ENCODE results near the gene OR10Z1.

OR10Z1 gene, protein sequence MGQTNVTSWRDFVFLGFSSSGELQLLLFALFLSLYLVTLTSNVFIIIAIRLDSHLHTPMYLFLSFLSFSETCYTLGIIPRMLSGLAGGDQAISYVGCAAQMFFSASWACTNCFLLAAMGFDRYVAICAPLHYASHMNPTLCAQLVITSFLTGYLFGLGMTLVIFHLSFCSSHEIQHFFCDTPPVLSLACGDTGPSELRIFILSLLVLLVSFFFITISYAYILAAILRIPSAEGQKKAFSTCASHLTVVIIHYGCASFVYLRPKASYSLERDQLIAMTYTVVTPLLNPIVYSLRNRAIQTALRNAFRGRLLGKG

DNA sequence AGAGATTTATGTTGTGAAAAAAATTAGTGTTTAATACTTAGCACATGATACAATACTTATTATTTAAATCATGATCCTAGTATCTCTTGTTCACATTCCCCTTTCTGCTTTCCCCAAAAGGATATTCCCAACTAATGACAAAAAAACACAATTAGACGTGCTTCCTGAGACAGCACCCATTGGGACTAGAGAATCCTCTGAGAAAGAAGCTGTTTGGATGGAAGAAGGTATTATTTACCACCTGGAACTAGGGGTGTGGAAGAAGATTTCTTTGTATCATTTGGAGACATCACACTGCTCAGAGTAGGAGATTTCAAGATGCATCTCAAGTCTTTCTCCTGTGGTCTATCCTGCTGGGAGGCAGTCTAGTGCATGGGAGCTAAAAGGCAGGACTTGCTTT, at the start of gene OR10Z1:
Gene OR10Z1 (plus strand): TSS at position 301 of the 400 bp plus-strand sequence. CDS start 1,171 bp downstream, outside the sequence.
- DNase-seq (ENCODE audit: low spot score), result no peak

DNA sequence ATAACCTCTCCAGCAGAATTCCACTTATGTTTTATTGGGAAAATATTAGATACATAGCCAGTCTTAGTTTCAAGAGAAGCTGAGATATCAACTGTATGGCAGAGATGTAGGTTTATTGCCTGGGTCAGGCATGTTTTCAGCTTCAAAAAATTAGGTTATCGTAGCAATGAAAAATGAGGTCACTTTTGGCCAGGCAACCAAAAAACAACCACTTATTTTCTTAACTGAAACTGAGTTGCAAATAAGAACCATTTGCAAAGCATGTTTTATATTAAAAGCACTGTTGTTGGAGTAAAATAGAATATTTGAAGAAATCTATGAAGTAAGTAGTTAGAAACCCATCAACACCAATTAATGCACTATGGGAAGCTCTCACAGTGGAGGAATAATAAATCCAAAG, 45.4 kb upstream of the OR10Z1 start:
- DNase-seq (ENCODE audit: low spot score), result no peak

DNA sequence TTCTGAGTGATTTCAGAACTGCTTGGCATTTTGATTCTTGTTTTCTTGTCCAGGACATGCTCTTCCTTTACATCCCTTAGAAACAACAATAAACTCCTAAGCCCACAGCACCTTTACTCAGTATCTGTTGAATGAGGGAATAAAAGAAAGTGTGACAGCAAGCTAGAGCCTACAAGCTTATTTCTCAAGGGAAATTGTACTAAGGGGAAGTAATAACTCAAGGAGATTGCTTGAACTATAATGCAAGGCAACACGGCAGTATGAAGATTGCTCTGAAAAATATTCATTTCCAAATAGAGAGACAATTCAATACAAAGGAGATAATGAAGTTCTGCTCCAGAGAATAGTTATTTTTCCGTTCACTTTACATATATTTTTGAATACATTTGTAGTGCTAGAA, 41.2 kb upstream of the OR10Z1 start:
- no peak for DNase-seq (ENCODE audit: low spot score)

DNA sequence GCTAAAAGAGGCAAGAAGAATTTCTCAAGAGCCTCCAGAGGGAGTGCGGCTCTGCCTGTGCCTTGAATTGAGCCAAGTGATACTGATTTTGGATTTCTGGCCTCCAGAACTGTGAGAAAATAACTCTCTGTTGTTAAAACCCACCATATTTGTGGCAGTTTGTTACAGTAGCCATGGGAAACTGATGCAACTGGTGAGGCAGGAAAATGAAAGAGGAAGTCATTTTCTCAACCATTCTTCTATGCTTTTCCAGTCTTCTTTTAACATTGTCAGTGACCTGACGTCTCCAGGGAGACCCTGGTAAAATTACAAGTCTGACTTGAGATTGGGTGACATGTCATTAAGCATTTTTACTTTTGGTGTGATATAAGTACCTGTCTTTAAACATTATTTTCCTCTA, 40.5 kb upstream of the OR10Z1 start:
- no peak for DNase-seq (ENCODE audit: low spot score)

DNA sequence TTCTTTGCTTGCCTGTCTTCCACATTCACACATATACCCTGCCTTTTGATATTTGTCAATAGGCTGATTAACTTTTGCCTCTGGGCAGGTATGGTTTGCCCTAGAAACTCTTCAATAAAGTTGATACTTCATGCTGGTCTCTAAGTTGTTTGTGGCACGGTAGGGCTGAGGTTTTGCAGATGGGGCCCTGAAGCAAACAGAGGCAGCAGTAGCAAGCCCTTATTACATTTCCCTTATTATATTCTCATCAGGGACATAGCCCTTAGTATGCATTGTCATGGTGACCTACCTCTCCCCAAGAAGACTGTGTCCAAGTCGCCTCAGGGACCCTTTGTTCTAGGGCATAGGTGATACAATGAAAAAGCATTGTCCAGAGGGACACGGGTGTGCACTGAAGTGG, 34.6 kb upstream of the OR10Z1 start, which contains the start of gene OR6P1:
Gene OR6P1 (minus strand): TSS at position 101 of the 400 bp plus-strand sequence. CDS start 6,976 bp downstream, outside the sequence.
- no peak for DNase-seq (ENCODE audit: low spot score)

DNA sequence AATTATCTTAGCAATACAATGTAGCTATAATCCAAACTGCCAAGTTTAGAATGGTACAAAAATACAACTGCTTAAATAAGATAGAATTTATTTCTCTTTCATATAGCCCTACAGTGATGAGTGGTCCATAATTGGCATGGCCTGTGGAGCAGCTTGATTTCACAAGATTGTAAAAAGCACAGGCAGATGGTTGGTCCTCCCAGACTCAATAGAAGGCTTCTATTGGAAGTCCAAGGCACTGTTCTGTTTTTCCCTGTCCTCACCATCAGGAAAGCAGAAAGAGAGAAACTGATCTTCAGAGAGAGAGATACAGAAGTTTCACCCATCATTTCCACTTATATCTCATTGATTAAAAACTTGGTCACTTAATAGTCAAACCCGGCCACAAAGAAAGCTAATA, 32.8 kb upstream of the OR10Z1 start:
- no peak for DNase-seq (ENCODE audit: low spot score)

GRCh38 chr1:158577561-158577960, 27.5 kb upstream of the OR10Z1 start:
- no peak for DNase-seq (ENCODE audit: low spot score)

DNA sequence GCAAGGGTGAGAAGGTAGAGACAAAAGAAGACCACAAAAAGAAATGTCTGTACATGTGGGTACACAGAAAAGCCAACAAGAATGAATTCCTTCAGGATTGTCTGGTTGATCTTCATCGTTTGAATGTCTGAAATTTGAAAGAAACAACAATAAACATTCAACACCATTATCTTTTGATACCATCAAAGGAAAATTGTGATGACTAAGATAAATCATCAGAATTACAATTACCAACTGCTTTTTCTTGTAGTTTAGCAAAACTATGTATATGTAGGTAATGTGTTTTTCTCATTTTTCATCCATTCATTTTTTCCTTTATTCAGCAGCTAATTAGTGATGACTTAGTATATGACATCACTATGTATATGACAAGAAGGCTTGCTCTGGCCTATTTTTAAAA, 25.3 kb upstream of the OR10Z1 start, which contains the start of gene OR10X1:
Gene OR10X1 (minus strand): TSS at position 167 of the 400 bp plus-strand sequence. CDS start 0 bp downstream, at position 167.
- DNase-seq (ENCODE audit: low spot score), result no peak

GRCh38 chr1:158583962-158584361, 21.1 kb upstream of the OR10Z1 start:
- DNase-seq (ENCODE audit: low spot score), result no peak

DNA sequence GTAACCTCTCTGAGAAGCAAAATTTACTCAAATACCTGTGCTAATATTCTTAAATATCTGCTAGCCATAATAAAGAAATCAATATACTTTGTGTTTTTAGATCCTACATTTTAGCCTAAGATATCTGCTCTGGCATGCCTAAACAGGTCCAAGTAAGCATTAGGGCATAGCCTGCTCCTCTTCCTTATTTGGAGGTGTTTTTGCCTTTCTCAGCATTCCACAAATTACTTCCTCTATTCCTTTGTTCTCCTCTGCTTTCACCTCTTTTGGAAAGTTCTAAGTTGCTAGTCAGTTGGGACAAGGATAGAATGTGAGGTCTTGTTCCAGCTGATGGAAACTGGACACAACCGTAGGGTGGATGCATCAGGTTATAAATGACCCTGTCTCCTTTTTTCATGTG, 18.1 kb upstream of the OR10Z1 start:
- no peak for DNase-seq (ENCODE audit: low spot score)

- no peak for DNase-seq (ENCODE audit: low spot score)
Observed at GRCh38 chr1:158600735-158601134, 4.3 kb upstream of the OR10Z1 start.

- no peak for DNase-seq (ENCODE audit: low spot score)
Observed at GRCh38 chr1:158607296-158607695, 2.2 kb downstream of the OR10Z1 start.

DNA sequence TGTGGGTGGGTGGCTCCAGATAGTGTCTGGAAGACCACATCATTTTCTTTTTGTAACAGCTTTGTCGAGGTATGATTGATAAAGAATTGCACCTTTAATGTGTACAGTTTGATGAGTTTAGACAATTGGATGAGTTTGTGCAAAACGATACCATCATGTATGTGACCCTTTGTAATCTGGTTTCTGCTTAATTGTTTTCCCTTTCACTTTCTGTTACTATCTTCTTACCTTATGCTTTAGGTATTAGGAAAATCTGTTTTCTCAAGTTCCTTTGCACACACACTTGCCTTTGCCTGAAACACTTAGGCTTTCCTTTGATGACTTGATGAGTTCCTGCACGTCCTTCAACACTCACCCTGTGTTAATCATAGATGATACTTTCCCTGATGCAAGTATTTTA, 6.8 kb downstream of the OR10Z1 start:
- no peak for DNase-seq (ENCODE audit: low spot score)

DNA sequence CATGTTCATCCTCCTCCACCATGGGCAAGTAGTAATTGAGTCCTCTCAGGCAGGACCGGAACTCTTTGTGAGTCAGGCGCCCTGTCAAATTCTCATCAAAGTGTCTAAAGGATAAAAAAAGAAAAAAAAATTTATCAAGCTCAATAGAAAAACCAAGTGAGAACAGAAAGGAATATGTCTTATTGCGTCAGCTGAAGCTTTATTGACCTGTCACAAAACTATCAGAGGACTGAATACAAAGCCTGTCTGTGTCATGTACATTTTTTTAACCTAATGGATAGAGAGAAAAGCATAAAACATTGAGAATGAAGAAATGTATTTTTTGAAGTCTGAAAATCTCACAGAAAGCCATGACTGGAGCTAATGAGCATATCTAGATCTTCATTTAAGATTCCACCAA, 8.7 kb downstream of the OR10Z1 start:
- no peak for DNase-seq (ENCODE audit: low spot score)

DNA sequence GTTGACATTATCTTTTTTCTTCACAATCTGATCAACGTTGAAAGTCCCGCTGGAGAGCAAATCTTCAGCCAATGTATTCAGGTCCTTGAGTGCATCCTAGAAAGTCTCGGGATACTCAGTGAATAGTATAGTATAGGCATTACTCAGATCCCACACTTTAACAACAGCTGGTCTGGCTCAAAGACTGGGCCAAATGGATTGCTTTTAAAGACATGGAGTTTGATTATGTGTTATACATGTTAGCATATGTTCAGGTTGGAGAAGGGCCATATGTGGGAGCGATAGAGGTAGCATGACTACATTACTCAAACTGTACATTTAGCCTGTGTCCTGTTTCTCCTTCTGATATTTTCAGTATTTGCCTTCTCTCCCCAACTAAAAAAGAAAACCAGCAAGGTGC, 33.1 kb downstream of the OR10Z1 start:
- no peak for DNase-seq (ENCODE audit: low spot score)

DNA sequence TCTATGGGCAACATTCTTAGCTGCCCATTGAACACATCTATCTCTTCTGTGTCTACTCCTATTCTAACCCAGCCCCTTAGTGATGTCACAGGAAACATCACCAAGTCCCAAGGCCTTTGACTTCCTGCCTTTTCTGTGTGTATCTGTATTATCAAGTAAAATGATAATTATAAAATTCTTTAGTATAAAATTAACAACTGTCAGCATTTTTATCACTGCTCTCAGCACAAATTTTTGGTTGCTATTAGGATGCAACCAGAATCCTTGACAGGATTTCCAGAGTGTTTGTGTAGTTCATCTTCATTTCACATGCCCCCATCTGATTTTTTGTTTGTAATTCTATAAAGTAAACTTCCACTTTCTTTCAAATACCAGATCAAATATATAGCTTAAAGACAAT, 33.8 kb downstream of the OR10Z1 start:
- DNase-seq (ENCODE audit: low spot score), result no peak

GRCh38 chr1:158644449-158644848, 39.4 kb downstream of the OR10Z1 start:
- DNase-seq (ENCODE audit: low spot score), result no peak

- no peak for DNase-seq (ENCODE audit: low spot score)
Observed at GRCh38 chr1:158646465-158646864, 41.4 kb downstream of the OR10Z1 start.

GRCh38 chr1:158649052-158649451, 44.0 kb downstream of the OR10Z1 start:
- no peak for DNase-seq (ENCODE audit: low spot score)

DNA sequence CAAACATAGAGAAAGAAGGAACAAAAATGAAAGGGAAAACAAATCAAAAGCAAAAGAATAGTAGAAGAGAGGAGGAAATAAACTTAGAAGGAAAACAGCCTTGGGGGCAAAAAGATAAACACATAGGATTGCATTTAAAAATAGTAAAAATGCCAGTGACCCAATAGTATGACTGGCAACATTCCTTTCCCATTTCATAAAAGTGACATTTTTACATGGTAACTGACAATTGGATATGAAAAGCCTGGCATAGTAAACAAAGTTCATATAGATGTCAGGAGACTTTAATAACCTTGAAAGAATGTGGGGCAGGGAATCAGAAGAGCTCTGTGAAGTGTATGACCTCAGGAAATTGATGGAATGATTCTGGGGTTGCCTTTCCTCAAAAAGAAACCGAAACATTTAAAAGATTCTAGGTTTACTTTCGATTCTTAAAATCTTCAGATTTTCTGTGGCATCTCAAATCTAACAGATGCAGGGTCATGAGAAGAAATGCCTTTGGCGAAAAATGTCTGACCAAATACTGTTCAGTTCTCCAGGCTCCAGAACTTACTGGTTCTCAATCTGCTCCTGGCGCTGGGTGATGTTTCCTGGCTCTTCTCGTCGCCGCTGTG, 47.8 kb downstream of the OR10Z1 start:
- no peak for DNase-seq (ENCODE audit: low spot score)

GRCh38 chr1:158654086-158654485, 49.0 kb downstream of the OR10Z1 start:
- no peak for DNase-seq (ENCODE audit: low spot score)

DNA sequence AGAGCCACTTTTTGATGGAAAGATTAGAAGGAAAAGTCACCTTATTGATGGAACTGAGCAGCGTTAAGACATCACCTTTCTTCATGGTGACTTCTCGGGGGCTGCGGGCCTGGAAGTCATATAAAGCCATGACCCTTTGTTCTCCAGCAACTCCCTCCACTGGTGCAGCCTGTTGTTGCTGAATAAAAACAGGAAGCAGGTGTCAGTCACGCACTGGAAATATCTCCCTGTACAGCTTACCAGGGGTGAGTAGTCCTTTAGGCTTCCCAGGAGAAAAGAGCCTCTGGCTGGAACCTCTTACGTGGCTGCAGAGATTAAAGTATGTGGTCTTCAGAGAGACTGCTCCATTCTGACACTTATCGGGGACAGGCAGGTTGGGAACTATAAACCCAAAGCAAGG, 49.5 kb downstream of the OR10Z1 start:
- no peak for DNase-seq (ENCODE audit: low spot score)

Data from CD4-positive, alpha-beta T cell treated with Interleukin-2 at 100 ng/mL for 4 hours (primary cell).